ENCODE results near the gene SHISA9. TPM values are rescaled to one million over a fixed set of nuclear protein-coding genes. Genes with fewer than 3 reads are reported as not detected.

SHISA9 gene
- total RNA-seq, 2 donors from 2014 or later = 0.21 to 3.4 TPM

- DNase-seq (ENCODE audit: low spot score) = no peak
- no peak overlapping the region for H3K4me3 ChIP-seq
- ATAC-seq (ENCODE audit: insufficient number of reproducible peaks, low FRiP score, low read depth) = no peak
- no peak overlapping the region for H3K27ac ChIP-seq
- no peaks in the 10 kb centered on the region for H3K27me3 ChIP-seq (replicated peaks; ENCODE audit: insufficient read depth)
- no peaks in the 10 kb centered on the region for H3K36me3 ChIP-seq
- no peaks in the 10 kb centered on the region for H3K9me3 ChIP-seq
- H3K4me1 ChIP-seq (ENCODE audit: control insufficient read depth in 1 of 2, low read depth in 2 of 2) = no peaks in the 10 kb centered on the region
- TF ChIP-seq CTCF (IDR thresholded peaks at IDR 0.05) = no peak
Measured at GRCh38 chr16:12972246-12972645, 70.8 kb downstream of the SHISA9 start.

GRCh38 chr16:12975766-12976165 is 74.4 kb downstream of the SHISA9 start:
- ATAC-seq (ENCODE audit: insufficient number of reproducible peaks, low FRiP score, low read depth) (no peak), DNase-seq (ENCODE audit: low spot score) (no peak)
- no peaks in the 10 kb centered on the region for H3K9me3 ChIP-seq
- no peak overlapping the region for H3K27ac ChIP-seq
- H3K4me1 ChIP-seq (ENCODE audit: control insufficient read depth in 1 of 2, low read depth in 2 of 2) = no peaks in the 10 kb centered on the region
- no peak overlapping the region for H3K4me3 ChIP-seq
- H3K27me3 ChIP-seq (replicated peaks; ENCODE audit: insufficient read depth) = no peaks in the 10 kb centered on the region
- no peak for TF ChIP-seq CTCF (IDR thresholded peaks at IDR 0.05)
- H3K36me3 ChIP-seq = no peaks in the 10 kb centered on the region

DNA sequence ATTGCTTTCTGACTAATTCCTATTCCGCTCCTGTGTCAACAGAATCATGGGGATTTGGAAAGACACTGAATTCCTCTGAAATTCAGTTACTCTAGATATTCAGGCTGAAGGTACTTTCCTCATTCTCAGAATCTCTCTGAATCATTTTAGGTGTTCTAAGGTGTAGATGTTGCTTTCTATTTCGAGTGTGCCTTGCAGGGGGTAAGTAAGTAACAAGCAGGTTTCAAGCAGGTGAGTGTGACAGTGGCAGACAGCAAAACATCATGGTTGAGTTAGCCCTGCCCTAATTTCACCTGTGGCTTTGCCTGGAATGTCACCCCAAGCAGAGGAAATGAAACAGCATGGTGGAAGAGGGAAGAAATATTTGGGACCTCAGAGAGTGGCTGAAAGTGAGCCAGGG is 75.1 kb downstream of the SHISA9 start:
- no peak for DNase-seq (ENCODE audit: low spot score)

DNA sequence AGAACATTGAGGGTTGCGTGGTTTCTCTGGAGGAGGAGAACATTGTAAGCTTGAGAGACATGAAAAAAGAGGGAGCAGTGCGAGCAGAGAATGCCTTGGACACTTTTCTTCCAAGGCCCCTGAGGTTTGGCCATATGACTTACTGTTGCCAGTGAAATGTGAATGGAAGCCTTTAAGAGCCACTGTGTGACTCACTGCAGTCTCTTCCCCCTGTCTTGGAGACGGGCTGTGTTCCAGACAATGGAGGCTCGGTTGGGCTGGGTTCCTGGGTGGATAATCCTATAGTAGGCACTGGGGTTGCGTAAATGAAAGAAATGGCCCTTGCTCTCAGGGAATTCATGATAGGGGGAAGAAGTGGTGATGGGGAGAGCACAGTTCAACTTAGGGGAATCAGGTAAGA is 75.5 kb downstream of the SHISA9 start:
- Histone ChIP-seq H3K27me3 (replicated peaks; ENCODE audit: insufficient read depth) (no peaks in the 10 kb centered on the region), H3K36me3 (no peaks in the 10 kb centered on the region), H3K4me3 (no peak overlapping the region), H3K27ac (no peak overlapping the region), H3K4me1 (ENCODE audit: control insufficient read depth in 1 of 2, low read depth in 2 of 2) (no peaks in the 10 kb centered on the region), H3K9me3 (peaks cover 5% of the 10 kb centered on the region)
- no peak for TF ChIP-seq CTCF (IDR thresholded peaks at IDR 0.05)
- no peak for ATAC-seq (ENCODE audit: insufficient number of reproducible peaks, low FRiP score, low read depth)
- no peak for DNase-seq (ENCODE audit: low spot score)

More for the DNA sequence above, 75.1 kb downstream of the SHISA9 start:
- no peaks in the 10 kb centered on the region for H3K4me1 ChIP-seq (ENCODE audit: control insufficient read depth in 1 of 2, low read depth in 2 of 2)
- no peak overlapping the region for H3K27ac ChIP-seq
- ATAC-seq (ENCODE audit: insufficient number of reproducible peaks, low FRiP score, low read depth) = no peak
- H3K36me3 ChIP-seq = no peaks in the 10 kb centered on the region
- no peaks in the 10 kb centered on the region for H3K27me3 ChIP-seq (replicated peaks; ENCODE audit: insufficient read depth)
- no peak for TF ChIP-seq CTCF (IDR thresholded peaks at IDR 0.05)
- no peak overlapping the region for H3K4me3 ChIP-seq
- peaks cover 5% of the 10 kb centered on the region for H3K9me3 ChIP-seq

- no peak for ATAC-seq (ENCODE audit: insufficient number of reproducible peaks, low FRiP score, low read depth)
- H3K4me3 ChIP-seq = no peak overlapping the region
- no peaks in the 10 kb centered on the region for H3K27me3 ChIP-seq (replicated peaks; ENCODE audit: insufficient read depth)
- H3K4me1 ChIP-seq (ENCODE audit: control insufficient read depth in 1 of 2, low read depth in 2 of 2) = no peaks in the 10 kb centered on the region
- H3K27ac ChIP-seq = no peak overlapping the region
- peaks cover 5% of the 10 kb centered on the region for H3K9me3 ChIP-seq
- no peaks in the 10 kb centered on the region for H3K36me3 ChIP-seq
- no peak for DNase-seq (ENCODE audit: low spot score)
- TF ChIP-seq CTCF (IDR thresholded peaks at IDR 0.05) = no peak
Measured at GRCh38 chr16:12985516-12985915, 84.1 kb downstream of the SHISA9 start.
